Kidney capillary endothelial cell (primary cell): ENCODE measurements around the gene RBM23.
"Not testable (repeated sequence)": the region's sequence is repeated elsewhere in the genome, so short reads cannot be mapped to it uniquely, and the experiment has no call there.

Source experiments
- DNase-seq: peaks from one replicate; pipeline ENCODE4 v3.0.0-alpha.2; 2018; ENCODE audit warnings: low spot score

The RBM23 gene

DNA sequence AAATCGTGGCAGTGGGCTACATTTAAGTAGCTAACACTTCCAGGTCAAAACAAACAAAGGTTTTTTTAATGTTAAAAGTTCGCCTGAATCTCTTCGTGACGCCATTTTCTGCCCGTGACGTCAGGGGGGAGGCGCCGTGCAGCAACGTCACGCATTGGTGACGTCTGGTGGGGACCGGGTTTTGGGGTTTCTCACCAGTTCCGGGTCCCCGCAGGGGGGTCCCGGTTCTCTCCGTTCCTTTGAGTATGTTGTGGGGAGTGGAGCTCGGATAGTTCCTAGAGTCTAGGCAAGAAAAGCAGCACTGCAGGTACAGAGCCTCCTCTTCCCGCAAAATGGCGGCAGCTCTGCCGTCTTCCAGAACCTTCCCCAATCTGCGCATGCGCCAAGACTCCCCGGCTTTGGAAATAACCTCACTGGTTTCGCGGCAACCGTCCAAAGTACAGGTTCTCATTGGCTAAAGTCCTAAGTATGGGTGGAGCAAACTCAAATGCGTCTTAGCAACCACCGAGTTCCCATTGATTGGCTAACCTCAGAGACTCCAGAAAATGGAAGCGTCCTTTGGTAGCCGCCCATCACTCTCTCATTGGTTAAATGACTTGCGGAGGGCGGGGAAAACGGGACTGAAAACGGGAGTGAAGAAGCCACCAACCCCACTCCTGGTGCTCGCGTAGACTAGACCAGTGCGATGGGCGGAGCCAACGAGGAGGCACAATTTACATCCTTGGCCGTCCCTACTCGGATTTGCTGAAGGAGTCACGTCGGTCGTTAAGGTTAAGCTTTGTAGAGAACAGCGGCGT is at the start of gene RBM23:
Gene RBM23 (minus strand): TSS at position 346 of the 797 bp plus-strand sequence.
- DNase-seq, result peak; percentile 100

DNA sequence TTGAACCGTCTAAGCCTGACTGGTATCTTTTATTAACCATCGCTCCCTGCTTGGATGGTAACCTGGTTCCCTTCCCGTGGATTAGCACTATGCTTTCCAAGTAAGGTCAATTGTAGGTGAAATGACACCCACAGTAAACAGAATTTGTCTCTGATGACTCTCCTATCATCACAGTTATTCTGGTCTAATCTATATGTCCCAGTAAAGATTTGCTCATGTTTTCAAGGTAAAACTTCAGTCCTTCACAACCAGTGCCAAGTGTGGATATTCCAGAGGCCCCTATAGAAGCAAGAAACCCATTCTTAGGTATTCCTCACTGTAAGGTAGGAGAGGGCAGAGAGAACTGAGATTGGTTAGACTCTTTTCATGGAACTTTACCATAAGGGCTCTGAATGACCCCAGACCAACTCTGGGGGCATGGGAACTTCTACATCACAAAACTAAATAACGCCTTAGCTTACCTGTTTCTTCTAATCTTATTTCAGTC is 47.9 kb upstream of the RBM23 start:
- DNase-seq, result no peak

DNA sequence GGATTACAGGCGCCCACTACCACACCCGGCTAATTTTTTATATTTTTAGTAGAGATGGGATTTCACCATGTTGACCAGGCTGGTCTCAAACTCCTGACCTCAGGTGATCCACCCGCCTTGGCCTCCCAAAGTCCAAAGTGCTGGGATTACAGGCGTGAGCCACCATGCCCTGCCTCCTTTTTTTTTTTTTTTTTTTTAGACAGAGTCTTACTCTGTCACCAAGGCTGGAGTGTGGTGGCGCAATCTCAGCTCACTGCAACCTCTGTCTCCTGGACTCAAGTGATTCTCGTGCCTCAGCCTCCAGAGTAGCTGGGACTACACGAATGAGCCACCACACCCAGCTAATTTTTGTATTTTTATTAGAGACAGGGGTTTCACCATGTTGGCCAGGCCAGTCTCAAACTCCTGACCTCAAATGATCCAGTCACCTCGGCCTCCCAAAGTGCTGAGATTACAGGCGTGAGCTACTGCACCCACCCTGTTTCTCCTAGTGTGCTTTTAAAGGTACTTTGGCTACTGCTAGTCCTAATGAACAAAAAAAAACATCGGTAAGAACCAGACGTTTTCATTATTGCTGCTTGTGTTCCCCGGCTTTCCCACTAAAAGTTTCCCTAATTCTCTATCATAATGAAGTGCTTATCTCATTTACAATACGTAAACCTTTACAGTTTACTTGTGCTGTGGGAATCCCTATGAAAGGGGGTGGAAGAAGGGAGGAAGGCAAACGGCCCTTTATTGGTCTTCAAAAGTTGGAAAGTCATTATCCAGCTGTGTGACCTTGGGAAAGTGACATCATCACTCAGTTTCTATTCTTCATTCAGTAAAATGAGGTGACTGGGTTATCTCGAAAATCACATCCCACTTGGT is 47.2 kb upstream of the RBM23 start:
- not testable (repeated sequence) for DNase-seq

DNA sequence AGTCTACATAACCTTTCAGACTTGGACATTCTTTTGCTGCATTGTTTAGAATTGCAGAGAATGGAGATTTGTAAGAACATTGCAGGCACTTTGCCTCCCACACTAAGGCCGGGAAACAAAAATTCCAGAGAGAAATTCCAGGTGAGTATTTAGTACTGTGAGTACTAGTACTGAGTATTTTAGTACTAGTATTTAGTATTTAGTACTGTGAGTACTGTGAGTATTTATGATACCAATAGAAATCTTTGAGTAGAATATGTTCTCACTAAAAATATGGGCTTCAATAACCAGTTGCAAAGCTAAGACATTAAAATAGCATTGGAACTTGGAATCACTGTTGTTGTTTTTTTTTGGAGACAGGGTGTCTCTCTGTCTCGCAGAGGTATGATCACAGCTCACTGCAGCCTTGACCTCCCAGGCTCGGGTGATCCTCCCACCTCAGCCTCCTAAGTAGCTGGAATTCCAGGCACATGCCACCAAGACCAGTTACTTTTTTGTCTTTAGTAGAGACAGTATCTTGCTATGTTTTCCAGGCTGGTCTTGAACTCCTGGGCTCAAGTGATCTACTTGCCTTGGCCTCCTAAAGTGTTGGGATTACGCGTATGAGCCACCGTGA is 43.2 kb upstream of the RBM23 start:
- no peak for DNase-seq

DNA sequence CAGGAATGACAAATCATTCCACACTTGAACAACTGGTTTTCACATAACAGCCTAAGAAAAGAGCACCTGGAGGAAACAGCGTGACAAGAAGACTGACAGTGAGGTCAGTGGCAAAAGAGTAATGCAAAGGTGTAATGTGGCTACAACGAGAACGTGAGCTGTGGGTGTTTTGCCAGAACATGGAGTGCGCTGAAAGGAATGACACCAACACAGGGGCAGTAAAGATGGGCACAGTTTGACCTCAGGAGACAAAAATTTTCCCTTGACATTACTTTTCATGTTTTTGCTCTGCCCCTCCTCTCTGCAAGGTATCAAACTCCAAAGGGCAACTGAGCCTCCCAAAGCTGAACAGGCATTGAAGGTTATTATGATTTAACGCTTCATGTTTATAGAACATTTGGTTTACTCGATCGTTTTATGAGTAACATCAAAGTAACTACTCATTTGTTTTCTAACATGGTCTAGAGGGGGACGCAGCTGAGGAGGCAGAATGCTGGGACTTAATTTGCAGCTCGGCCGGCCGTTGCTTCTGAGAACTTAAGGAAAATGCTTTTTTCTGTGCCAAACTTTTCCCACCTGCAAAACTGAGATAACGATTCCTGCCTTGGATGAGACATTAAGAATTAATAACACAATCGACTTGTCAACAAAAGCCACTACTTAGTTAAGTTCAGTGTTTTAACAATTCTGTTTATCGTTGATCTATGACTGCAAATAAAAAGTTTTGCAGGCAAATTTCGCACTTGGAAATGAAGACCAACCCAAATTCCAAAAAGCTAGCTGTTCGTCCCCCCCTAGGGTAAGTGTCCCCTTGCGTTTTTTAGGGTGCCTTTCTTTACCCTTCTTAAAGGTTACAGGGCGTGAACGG is 37.0 kb upstream of the RBM23 start:
- no peak for DNase-seq

DNA sequence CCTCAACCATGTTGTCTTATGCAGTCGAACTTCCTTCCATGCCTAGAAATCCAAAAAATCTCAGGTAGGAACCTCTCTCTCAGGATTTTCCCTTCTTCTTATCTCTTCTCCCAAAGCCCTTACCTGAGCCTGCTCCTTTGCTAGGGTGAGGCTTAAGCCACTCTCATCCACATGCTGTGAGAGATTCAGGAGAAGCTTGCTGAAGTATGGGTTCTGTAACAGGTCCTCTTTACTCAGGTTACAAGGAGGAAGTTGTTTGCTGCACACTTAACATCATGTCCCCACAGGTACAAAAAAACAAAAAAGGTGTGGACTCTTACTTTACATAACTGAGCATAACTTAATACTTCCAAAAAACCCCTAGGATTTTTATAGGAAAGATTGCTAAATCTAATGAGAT is 33.5 kb upstream of the RBM23 start:
- no peak for DNase-seq

DNA sequence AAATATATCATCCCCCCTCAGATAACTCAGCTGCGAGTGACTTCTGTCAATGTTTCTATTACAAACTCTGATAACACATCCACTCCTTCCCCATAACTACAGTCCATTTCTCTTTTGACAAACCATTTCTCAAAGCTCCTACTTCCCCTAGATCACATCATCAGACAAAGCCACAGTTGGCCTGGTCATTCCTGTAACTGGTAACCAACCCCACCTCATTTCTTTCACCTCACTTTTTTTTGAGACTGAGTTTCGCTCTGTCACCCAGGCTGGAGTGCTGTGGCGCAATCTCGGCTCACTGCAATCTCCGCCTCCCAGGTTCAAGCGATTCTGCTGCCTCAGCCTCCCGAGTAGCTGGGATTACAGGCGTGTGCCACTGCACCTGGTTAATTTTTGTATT is 32.8 kb upstream of the RBM23 start:
- not testable (repeated sequence) for DNase-seq

DNA sequence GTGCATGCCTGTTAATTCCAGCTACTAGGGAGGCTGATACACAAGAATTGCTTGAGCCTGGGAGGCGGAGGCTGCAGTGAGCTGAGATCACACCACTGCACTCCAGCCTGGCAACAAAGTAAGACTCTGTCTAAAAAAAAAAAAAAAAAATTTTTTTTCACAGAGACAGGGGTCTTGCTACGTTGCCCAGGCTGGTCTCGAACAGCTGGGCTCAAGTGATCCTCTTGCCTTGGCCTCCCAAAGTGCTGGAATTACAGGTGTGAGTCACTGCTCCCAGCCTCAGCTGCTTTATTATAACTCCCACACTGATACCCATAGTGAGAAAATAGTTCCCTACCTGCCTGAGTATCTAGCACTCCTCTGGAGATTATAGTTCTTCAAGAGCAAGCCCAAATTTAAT is 26.7 kb upstream of the RBM23 start:
- DNase-seq, result no peak

DNA sequence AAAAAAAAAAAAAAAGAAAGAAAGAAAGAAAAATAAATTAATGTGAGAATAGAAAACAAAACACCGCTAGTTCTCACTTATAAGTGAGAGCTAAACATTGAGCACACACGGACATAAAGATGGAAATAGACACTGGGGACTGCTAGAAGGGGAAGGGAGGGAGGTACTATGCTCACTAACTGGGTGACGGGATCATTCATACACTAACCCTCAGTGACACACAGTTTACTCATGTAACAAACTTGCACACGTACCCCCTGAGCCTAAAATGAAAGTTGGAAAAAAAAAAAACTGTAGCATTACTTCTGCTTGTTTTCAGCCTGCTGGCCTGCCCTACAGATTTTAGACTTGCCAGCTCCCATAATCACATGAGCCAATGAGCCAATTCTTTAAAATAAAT is 20.7 kb upstream of the RBM23 start:
- no peak for DNase-seq

DNA sequence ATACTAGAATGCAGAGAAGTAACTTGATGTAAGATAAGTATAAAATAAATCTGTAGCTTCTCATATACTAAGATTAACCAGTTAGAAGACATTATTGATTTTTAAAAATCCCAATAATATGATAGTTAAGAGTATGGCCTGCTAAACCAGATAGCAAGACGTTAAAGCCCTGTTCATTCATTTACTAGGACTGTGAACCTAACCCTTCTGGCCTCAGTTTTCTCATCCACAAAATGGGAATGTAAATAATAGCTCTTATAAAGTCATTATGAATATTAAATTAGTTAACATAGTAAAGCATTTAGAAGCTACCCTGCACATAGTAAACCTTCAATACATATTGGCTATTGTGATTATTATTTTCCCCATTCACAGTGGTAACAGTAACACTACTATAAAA is 16.2 kb upstream of the RBM23 start:
- no peak for DNase-seq

DNA sequence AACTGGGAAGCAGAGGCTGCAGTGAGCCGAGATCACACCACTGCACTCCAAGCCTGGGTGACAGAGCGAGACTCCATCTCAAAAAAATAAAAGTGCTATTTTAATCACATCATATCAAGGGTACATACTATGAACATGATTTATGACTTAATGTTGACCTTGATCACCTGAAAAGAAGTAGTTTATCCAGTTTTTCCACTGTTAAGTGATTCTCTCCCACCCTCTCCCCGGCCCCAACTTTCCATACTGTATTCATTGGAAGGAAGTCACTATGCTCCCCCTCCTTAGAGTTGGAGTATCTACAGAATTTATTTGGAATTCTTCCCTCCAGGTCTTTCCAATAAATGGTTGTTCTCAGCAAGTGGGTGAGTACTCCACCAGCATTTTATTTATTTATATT is 13.2 kb upstream of the RBM23 start:
- DNase-seq, result no peak

DNA sequence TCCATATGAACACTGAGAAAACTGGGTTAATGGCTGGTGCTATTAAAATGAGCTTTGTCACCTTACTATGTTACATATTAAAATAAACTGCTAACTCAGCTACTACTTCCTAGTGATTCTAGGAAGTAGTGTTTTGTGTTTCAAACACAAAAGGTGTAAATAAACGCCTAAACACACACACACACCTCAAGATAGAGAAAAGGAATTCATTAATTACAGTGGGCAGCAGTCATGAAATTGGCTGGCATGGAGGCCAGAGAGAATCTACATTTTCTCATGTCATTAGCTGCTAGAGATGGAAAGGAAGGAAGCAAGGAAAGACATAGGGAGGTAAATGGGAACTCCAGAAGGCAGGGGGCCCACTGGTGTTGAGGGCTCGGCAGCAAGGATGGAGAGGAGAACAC is 11.0 kb upstream of the RBM23 start:
- DNase-seq, result no peak

DNA sequence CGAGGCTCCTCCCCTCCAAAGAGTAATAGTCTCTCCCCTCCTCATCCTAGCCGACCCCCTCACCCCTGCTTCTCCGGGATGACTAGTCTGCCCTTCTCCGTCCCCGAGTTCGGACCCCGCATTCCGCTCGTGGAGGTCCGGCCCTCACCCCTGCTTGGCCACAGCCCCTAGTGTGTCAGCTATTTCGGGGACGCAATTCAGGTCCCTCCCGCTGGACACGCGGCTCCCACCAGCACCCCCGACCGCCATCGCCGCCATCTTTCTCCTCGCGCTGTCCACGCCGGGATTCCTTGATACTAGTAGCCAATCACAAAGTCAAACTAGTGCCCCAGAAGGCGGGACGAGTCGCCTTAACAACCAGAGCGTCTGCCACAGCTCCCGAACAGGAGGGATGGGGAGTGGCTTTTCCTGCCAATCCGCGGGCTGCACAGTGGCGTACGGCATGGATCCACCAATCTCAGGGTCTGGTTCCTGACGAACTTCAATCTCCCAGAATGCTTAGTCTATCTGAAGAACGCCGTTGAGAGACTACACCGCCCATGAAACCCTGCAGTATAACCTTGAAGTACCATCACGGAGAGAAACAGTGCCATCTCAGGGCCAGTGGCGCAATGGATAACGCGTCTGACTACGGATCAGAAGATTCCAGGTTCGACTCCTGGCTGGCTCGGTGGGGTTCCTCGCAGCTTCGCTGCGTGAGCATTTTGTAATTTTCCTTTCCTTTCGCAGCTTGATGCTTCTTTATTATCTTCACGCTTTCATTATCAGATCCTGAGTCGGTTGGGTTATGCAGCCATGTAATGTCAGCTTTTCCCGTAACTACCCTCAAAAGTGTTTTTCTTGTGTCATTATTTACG is 10.4 kb upstream of the RBM23 start, which contains the start of gene PRMT5:
Gene PRMT5 (minus strand): TSS at position 273 of the 857 bp plus-strand sequence. CDS start 15 bp downstream, at position 258.
- DNase-seq, result peak; percentile 100

DNA sequence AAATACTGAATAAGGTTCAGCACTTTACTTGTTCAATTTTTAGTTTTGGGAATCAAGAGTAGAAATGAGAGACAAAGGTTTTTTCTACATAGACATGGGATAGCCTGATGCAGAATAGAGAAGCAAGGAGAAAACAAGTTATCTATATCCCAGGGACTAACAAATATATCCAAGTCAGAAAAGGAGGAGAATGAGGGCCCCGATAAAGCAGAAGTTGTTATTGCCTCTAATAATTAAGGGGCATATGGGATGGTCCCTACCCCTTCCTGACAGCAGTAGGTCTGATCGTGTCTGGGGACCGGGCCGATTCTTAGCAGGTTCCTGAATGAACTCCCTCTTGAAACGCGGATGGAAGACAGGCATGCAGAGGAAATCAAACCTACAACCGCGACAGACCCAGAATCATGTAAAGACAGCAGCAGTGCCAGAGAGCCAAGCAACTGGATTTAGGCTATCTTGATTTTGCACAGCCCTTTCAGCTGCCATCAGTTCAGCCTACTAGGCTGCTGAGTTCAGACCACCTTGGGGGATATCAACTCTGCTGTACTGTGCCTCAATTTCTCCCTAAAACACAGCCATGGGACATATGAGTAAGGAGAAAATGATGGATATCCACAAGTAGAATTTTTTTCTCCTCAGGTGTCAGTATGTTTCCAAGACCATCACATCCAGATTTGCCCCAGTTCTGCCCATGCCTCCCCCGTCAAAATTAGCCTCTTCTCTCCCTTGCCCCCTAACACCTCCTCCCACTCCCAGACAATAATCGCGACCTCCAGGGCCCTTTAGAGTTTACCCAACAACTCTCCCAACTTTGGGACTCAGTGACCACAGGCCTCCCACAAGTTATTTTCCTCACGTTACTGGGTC is 9.5 kb upstream of the RBM23 start:
- DNase-seq, result peak; percentile 2

DNA sequence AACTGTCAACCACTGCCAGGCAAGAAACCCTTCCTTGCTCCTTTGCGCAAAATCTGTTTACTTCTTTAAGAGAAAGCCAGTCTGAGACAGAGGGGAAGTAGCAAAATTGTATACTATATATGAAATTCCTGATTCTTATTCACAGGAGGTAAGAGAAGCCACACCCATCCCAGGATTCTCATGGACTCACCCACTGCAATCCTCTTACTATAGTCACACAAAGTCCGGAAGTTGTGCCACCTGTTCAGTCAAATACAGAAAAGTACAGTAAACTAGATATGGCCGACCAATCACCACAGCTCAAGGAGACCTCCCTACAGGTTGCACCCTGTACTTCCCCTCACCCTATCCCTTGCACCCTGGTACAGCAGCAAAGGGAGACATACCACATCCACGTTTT is 7.4 kb upstream of the RBM23 start:
- DNase-seq, result no peak

DNA sequence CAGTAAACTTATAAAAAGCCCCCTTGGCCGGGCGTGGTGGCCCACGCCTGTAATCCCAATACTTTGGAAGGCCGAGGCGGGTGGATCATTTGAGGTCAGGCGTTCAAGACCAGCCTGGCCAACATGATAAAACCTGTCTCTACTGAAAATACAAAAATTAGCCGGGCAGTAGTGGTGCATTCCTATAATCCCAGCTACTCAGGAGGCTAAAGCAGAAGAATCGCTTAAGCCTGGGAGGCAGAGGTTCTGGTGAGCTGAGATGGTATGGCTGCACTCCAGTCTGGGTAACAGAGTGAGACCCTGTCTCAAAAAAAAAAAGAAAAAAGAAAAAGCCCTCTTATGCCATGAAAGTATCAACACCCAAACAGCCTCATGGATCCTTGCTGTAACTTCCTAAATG is 6.6 kb upstream of the RBM23 start:
- no peak for DNase-seq

DNA sequence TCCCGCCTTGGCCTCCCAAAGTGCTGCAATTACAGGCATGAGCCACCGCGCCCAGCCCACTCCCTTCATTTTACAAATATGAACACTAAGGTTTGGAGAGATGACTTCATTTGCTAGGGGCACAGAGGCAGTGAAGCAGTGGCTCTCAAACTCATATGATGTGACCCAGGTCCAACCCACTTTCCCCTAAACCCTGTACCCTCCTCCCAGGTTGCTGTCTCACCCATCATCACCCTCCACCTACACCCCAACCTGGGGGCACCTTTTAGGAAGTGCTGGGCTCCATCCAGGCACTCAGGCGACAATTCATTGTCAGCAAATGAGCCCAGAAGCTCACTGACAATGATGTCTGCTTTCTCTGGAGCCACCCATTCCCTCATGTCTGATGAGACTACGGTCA is 4.8 kb upstream of the RBM23 start:
- DNase-seq, result no peak

DNA sequence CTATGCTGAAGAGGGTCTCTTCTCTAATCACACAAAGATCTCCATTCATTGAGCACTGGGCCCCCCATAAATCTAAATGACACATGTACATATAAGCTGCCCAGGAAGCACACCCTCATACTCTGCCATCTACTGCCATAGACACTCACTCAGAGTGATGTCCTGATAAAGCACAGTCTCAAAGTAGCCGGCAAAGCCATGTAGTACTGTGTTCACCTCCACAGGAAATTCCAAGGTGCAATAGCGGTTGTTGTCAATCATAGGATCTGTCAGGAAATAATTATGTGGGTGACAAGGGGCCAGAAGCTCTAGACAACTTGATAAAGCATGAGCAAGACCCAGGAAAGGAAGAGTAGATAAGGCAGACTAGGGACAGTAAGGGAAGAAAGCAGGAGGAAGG is 3.3 kb upstream of the RBM23 start:
- no peak for DNase-seq

DNA sequence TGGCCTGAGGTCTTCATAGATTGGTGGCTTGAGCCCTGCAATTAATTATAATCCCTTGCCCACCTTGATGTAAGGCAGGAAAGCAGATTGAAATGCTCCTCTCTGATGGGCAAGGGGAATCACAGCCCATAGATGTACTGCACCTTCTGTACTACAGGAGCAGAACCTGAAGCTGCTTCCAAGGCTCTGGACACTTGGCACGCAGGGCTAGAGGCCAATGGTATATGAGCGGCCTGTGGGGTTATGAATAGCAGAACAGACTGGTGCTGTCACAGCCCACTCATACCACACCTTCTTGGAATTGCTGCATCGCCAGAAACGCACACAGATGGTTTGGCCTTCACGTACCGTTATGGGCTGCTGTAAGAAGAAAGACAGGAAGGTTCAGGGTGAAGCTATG is 1.7 kb upstream of the RBM23 start:
- DNase-seq, result no peak

DNA sequence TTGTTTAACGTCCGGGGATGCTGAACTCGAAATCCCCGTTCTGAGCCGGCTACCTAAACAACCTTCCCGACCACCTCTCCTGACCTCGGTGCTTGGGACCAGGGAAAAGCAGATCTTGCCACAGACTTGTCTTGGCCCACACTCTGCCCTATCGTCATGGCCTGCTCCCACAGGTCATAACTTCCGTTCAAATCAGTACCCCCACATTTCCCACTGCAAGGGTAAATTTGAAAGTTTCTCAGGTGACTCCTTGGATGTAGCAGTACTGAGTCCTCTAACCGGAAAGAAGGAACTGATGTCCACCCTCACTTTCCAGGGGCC is 612 bp upstream of the RBM23 start:
- DNase-seq, result no peak
